HT-29 (cell line): Measurements from ENCODE around the gene TBRG4. TPM values are rescaled to one million over a fixed set of nuclear protein-coding genes. Genes with fewer than 3 reads are reported as not detected.
"Not testable (repeated sequence)": the region's sequence is repeated elsewhere in the genome, so short reads cannot be mapped to it uniquely, and the experiment has no call there.

Source experiments
- DNase-seq: peaks from one replicate; pipeline ENCODE4 v3.0.0-alpha.2; 2015; ENCODE audit warnings: low spot score
- total RNA-seq: library from RNA; depleted of rRNA; stranded (reverse); fragments of >200 nt; shearing (Covaris generic); gene quantifications from 2 replicates; pipeline ENCODE4 v1.2.3, GENCODE V29; 2014; rRNA removed

TBRG4 gene
- 230 and 255 TPM in 2 replicates for total RNA-seq

GRCh38 chr7:45111298-45112223 is at the start of gene TBRG4:
TSS of gene TBRG4 (minus strand) at chr7:45111697. CDS start at chr7:45109237, 2,460 bp downstream.
- peak; percentile 99 for DNase-seq

GRCh38 chr7:45161138-45161537 is 49.6 kb upstream of the TBRG4 start:
- no peak for DNase-seq

GRCh38 chr7:45160417-45160881 is 49.0 kb upstream of the TBRG4 start:
- DNase-seq, result no peak

DNA sequence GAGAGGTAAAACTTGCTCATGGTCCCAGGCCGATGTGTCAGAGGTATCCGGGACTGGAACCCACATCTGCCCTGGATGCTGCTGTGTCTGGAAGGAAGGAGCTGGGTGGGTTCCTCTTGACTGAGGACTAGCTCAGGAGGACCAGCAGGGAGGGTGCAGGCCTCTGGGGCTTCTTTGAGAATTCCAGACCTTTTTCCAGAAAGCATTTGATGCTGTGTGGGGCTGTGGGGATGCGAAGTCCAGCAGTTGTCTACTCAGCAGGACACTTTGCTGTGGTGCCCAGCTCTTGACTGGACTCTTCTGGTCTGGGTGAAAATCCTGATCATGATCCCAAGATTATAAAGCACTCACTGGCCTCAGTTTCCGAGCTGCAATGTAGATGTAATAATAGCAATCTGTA is 47.8 kb upstream of the TBRG4 start:
- no peak for DNase-seq

- DNase-seq, result no peak
Observed at GRCh38 chr7:45158471-45158870, 47.0 kb upstream of the TBRG4 start.

- DNase-seq, result no peak
Observed at GRCh38 chr7:45157653-45158401, 46.3 kb upstream of the TBRG4 start, which contains the start of gene RAMP3. TSS of gene RAMP3 (plus strand) at chr7:45157791. CDS start at chr7:45157829, 38 bp downstream.

GRCh38 chr7:45157286-45157652 is 45.8 kb upstream of the TBRG4 start:
- DNase-seq, result no peak

DNA sequence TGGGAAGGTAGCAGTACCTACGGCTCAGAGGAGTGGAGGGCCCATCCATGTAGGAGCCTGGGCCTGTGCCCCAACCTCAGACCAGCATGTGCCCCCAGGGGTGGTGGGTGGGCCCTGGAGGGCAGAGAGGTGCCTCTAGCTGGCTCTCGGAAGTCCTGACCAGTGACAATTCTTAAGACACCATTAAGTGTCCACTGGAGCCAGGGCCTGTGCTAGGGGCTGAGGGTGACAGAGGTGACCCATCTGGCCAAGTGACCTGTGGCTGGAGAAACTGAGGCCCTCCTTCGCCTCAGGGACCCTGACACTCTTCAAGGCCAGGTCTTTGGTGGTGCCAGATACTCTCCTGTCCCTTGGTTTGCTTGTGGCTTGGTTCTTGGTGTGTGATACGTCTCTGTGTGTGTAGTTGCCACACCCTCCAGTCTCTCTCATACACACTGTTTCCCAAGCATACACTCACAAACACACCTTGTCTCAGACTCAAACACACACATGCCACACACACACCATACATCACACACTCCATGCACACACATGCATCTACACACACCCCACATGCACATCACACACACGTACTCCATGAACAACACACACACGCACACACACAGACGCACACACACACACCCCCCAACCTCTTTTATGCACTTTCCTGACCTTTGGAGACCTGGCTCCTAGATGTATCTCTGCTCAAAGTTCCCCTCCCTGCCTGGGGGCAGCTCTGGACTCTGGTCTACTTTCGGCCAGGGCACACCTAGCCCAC is 45.2 kb upstream of the TBRG4 start:
- no peak for DNase-seq

- DNase-seq, result no peak
Observed at GRCh38 chr7:45155941-45156340, 44.4 kb upstream of the TBRG4 start.

GRCh38 chr7:45155357-45155900 is 43.9 kb upstream of the TBRG4 start:
- DNase-seq, result no peak

DNA sequence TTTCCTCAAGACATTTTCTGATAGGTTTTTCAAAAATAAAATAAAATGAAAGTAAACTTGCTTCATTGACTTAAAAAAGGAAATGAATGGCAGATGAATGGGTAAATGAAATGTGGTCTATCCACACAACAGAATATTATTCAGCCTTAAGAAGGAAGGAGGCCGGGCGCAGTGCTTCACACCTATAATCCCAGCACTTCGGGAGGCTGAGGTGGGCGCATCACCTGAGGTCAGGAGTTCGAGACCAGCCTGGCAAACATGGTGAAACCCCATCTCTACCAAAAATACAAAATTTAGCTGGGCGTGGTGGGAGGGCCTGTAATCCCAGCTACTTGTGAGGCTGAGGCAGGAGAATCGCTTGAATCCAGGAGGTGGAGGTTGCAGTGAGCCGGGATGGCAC is 42.4 kb upstream of the TBRG4 start:
- DNase-seq, result not testable (repeated sequence)

GRCh38 chr7:45153233-45153632 is 41.7 kb upstream of the TBRG4 start:
- DNase-seq, result no peak

DNA sequence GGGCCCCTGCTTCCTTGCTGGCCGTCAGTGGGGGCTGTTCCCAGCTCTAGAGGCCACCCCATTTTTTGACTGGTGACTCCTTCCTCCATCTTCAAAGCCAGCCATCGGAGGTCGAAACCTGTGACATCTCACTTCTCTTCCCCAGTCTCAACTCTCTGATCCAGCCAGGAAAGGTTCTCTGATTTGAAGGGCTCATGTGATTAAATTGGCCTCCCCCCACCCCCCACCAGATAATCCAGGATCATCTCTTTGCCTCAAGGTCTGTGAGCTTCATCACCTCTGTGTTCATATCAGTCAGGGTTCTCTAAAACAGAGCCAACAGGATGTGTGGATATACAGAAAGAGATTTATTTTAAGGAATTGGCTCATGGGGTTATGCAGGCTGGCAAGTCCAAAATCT is 40.5 kb upstream of the TBRG4 start:
- no peak for DNase-seq

- DNase-seq, result no peak
Observed at GRCh38 chr7:45151131-45151684, 39.7 kb upstream of the TBRG4 start.

GRCh38 chr7:45150199-45150598 is 38.7 kb upstream of the TBRG4 start:
- no peak for DNase-seq

DNA sequence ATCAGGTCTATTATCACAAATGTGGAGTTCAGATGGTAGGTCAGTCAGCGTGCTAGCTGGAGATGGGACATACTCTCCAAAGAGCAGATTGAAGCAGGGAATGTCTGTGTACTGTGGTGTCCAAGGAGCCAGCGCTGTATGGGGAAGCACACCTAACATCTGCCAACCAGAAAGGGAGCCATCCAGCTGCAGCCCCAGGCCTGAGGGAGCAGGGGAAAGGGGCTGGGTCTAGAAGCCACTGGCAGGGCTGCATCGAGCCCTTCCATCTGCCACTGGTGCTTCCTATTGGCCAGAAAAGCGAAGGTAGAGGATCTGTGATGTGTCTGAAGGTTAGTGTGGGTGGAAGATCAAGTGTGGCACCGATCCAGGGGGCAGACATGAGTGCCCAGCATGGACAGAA is 38.1 kb upstream of the TBRG4 start:
- no peak for DNase-seq

GRCh38 chr7:45148653-45148973 is 37.1 kb upstream of the TBRG4 start:
- DNase-seq, result no peak

DNA sequence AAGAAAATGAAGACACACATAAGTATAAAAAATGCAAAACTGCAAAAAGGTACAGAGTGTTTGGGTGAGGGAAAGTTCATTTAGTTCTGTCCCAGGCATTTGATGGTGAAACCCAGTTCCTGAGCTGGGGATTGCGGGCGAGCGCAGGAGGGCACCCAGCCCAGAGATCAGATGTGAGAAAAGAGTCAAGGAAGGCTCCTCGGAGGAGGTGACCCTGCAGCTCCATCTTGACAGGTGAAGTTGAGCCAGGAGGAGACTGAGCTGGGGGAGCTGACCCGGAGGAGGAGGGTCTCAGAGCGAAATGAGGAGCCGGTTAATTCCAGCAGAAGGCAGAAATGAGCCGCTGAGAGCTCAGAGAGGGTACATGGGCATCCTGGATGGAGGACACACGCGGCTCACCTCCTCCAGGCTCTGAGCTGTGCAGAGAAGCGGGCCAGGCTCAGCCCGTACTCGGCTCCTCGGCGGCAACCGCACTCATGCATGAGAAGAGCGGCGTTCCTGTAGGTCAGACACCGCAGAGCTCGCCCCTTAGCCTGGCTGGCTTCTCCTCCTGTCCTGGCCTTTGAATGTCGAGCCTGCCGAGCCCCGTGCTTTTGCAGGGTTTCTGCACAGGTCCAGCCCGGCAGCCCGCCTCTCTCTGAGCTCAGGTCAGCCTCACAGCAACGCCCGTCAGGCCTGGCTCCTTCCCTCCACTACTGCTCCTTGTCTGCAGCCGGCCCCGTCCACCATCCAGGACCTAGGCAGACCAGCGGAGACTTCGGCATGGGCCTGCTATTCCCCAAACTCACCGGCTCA is 36.6 kb upstream of the TBRG4 start:
- DNase-seq, result no peak

- peak; percentile 17 for DNase-seq
Observed at GRCh38 chr7:45146531-45147379, 35.3 kb upstream of the TBRG4 start.
